ENCODE data around the gene PJVK. TPM values are rescaled to one million over a fixed set of nuclear protein-coding genes. Genes with fewer than 3 reads are reported as not detected.
A peak's percentile ranks its signal among the peaks of the same experiment; 100 is the strongest.

Gene PJVK
- total and polyA plus RNA-seq, 9 of the 15 experiments (the other 6 are each of a cell fraction or from before 2014, with no cell fraction given), result 0.11 to 1.5 (median 0.73) TPM

GRCh38 chr2:178480227-178481181 is 29.3 kb downstream of the PJVK start, which contains the start of gene PLEKHA3 (continued):
- TF ChIP-seq CHAMP1 (IDR thresholded peaks at IDR 0.05), result no peak
- TF ChIP-seq DMBX1 (CRISPR knock-in tag; IDR thresholded peaks at IDR 0.05; ENCODE audit: borderline replicate concordance), result peak; percentile 53; the same call in 1 of the 2 replicates
- TF ChIP-seq SLC30A9 (CRISPR knock-in tag; IDR thresholded peaks at IDR 0.05), result no peak
- 0 out of 2 replicates have a peak, but pooled peaks have one; percentile 4 for TF ChIP-seq KDM2B (CRISPR knock-in tag; IDR thresholded peaks at IDR 0.05)
- peak; percentile 47; the same call in 1 of the 2 replicates for TF ChIP-seq GMEB1 (CRISPR knock-in tag; IDR thresholded peaks at IDR 0.05)
- no peak for TF ChIP-seq ZBTB8A (IDR thresholded peaks at IDR 0.05; ENCODE audit: partially characterized antibody)
- TF ChIP-seq SMAD4 (CRISPR knock-in tag; conservative IDR thresholded peaks at IDR 0.05), result peak; percentile 90
- 0 out of 4 replicates have a peak, but pooled peaks of 1 of the 2 experiments have one; percentile 48 for TF ChIP-seq FOXA3 (CRISPR knock-in tag; conservative IDR thresholded peaks at IDR 0.05 in 1 of 2, IDR thresholded peaks at IDR 0.05 in 1 of 2)
- TF ChIP-seq ZFP30 (CRISPR knock-in tag; IDR thresholded peaks at IDR 0.05; ENCODE audit: borderline replicate concordance), result no peak
- no peak for TF ChIP-seq SNAPC5 (CRISPR knock-in tag; IDR thresholded peaks at IDR 0.05)
- peak; percentile 67 for TF ChIP-seq SAP30 (IDR thresholded peaks at IDR 0.05; ENCODE audit: borderline replicate concordance, insufficient read depth, low read depth, low read length, poor library complexity, severe bottlenecking)
- TF ChIP-seq CBX3 (IDR thresholded peaks at IDR 0.05; ENCODE audit: borderline replicate concordance in 1 of 2, low read length in 2 of 2), result peak in 1 of 2 experiments; percentile 21; a peak in 1 of 3 replicates
- no peak for TF ChIP-seq EZH2 (IDR thresholded peaks at IDR 0.05; ENCODE audit: borderline replicate concordance, low read depth, low read length)

Measured in K562 (cell line).